DMS114 treated with DMSO at 0.1 percent for 48 hours (cell line): ENCODE results near the gene OCA2.

ENCODE experiments used
- DNase-seq: peaks from one replicate; lab custom pipeline; 2025; ENCODE audit not compliant: unreplicated experiment; lab: John Stamatoyannopoulos, UW

The OCA2 gene

GRCh38 chr15:28005004-28005527 lies 94.0 kb downstream of the OCA2 start:
- DNase-seq, result no peak

- no peak for DNase-seq
These were observed 94.7 kb downstream of the OCA2 start for GRCh38 chr15:28004143-28005003.

DNA sequence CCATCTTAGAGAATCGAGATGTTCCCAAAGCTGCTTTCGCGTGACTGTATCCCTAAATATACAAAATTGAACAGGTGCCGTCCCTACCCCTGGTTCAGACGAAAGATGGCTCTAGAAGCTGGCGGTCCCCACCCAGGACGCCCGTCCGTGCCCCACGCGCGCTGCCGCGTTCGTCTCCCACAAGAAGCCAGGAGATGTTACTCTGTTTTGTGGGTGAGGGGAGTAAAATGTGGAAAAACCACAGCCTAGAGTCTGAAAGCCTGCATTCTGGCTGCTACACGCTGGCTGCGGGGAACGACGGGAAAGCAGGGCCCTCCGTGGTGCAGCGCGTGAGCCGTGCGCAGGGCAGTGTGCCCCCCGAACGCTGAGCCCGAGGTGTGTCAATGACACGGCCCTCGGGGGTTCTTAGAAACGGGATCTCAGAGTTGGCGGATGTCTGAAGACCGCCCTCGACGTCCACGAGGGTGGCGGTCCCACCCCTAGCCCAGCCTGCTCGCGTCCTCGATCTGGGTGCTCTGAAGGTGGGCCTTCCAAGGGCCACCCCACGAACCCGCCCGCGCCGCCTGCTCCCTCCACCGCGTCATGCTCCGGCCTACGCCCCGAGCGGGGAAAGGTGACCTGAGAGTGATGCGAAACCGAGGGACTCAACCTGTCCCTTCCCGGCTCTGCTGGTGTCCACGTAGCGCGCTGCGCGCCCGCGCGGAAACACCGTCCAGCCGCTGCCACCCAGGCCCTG lies 95.6 kb downstream of the OCA2 start:
- DNase-seq, result no peak

DNA sequence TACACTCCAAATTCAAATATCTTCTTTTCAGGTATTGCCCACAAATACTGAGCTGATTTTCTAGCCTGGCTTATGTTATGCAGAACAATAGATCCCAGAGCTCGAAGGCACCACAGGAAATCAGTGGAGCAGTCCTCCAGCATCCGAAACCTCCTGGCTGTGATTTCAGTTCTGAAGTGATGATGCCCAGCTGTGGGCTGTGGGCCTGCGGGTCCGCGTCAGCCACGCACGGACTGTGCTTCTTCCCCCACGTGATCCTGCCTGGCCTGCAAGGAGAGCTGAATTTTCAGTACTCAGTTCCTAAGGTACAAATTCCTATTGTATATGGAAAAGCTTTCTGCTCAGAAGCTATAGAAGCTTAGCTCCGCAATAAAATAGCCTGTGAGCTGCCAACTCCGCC lies 96.2 kb downstream of the OCA2 start:
- DNase-seq, result no peak

GRCh38 chr15:28002136-28002861 lies 96.8 kb downstream of the OCA2 start:
- no peak for DNase-seq

- no peak for DNase-seq
These were observed 97.5 kb downstream of the OCA2 start for GRCh38 chr15:28001641-28002040.

GRCh38 chr15:27993996-27994780 lies 104.9 kb downstream of the OCA2 start:
- DNase-seq, result no peak

DNA sequence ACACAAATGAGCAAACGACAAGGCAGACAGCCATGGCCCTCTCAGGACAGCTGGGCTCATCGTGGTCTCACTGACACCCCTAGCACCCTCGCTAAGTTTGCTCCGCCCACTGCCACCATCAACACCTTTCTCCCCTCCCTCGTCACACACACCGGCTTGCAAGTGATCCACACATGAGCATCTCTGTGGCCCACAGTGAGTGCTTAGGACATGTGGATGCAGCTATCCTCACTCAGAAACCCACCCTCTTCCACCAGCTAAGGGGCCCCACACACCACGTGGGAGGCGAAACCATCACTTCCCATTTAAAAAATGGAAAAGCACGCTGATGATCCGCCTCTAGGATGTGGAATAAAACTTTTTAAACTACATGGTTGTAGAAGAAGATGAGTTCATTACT lies 105.6 kb downstream of the OCA2 start:
- no peak for DNase-seq

DNA sequence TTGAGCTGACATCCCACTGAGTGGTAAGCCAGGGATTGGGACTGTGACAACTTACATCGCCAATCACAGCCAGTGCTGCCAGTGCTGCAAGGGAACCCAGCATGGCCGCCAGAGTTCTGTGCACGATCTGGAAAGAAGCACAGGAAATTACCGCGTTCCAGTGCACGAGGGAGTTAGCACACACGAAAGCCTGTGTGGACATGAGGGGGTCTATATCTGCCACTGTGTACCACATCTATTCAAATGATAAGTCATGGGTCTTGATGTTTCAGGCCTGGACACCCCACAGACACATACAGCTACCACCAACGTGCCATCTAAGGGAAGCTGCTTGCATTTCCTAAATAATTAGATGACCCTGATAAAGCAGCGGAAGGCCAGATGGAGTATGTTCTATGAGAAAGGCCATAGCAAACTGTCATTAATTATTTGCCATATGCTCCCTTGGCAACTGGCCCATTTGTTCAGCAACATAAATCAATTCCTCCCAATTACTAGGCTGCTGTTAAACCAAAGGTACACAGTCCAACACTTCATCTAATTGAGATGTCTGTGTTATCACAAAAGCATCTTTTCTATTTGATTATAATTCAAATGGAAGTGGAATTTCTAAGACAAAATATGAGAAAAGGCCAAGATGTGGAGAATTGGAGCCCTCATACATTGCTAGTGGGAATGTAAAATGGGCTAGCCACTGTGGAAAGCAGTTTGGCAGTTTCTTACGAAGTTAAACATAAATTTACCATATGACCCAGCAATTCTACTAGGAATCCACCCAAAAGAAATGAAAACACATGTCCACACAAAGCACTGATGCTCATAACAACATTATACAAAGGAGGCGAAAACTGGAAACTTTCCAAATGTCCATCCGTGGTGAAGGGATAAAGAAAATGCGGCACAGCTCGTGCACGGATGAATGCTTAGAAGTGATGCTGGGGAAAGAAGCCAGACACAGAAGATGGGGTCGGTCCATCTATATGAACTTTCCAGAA lies 108.3 kb downstream of the OCA2 start:
- no peak for DNase-seq

- DNase-seq, result no peak
These were observed 109.3 kb downstream of the OCA2 start for GRCh38 chr15:27989838-27990237.

DNA sequence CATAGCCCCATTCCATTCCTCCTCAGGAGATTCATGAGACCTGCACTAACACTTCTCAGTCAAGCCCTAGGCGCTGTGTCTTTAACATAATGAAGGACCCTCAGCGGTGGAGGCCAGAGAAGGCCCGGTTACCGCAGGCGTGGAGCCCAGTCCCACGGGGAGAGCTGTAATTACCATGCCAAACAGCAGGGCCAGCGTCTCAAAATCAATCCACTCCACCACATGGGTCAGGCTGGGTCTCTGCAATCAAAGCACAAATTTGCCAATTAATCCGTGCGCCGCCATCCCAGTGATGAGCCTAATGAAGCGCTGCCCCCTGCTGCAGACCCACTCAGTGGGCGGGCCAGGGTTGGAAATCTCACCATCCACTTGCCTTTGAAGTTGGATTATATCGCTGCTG lies 109.7 kb downstream of the OCA2 start:
- DNase-seq, result no peak

DNA sequence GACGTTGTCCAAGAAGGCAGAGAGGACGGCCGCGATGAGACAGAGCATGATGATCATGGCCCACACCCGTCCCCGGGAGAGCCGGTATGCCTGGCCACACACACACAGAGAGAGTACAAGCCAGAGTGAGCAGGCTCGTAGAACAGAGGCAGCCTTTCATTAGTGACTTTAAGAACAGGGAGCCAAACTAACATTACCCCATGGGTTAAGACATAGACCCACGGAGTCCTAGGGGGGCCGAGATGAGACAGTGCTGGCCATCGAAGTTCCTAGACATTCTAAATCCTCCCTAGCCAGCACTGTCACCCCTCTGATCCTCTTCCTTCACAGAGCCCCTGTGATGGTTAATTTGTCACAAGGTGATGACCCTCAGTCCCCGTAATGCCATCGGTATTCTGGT lies 114.0 kb downstream of the OCA2 start:
- DNase-seq, result no peak

GRCh38 chr15:27983496-27983895 lies 115.6 kb downstream of the OCA2 start:
- no peak for DNase-seq

DNA sequence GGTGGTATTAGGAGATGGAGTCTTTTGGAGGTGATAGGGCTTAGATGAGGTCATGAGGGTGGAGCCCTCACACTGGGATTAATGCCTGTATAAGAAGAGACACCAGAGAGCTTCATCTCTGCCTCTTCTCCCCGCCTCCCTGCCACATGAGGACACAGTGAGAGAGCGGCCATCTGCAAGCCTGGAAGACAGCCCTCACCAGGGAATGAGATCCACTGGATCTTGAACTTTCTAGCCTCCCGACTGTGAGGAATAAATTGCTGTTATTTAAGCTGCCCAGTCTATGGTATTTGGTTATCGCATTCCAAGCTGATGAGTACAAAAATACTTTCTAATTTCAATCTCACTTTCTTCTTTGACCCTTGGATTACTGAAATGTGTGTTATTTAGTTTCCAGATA lies 121.4 kb downstream of the OCA2 start:
- no peak for DNase-seq

GRCh38 chr15:27973886-27974285 lies 125.2 kb downstream of the OCA2 start:
- no peak for DNase-seq

DNA sequence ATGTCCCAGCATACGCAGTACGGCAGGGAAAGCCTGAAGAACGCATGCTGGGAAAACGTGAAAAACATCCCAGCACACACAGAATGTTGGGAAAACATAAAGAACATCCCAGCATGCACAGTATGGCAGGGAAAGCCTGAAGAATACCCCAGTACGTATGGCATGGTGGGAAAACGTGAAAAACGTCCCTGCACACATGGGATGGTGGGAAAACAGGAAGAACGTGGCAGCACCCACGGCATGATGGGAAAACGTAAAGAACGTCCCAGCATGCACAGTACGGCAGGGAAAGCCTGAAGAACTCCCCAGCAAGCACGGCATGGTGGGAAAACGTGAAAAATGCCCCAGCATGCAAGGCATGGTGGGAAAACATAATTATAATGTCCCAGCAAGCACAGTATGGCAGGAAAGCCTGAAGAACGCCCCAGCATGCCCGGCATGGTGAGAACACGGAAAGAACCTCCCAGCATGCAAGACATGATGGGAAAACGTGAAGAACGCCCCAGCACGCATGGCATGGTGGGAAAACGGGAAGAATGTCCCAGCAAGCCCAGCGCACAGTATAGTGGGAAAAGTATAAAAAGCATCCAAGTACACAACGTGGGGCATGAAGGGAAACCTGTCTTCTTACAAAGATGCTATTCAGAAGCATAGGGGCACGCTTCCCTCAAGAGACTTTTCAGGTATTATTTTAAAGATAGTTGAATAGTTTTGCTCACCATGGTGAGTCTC lies 128.3 kb downstream of the OCA2 start:
- DNase-seq, result no peak

DNA sequence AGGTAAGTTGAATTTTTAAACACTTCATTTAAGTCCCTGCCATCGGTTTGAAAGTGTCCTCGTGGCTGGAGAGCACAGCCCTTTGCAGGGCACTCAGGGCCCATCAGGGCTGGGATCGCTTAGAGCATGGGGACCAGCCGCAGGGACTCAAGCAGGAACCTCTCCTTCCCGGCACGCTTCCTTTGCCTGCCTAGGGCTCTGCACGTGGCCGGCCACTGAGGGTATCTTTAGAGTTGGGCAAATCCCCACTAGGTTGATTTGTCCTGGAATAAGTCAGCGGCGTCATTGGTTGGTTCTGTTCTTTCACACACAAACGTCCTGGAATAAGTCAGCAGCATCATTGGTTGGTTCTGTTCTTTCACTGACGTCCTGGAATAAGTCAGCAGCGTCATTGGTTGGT lies 131.6 kb downstream of the OCA2 start:
- no peak for DNase-seq

DNA sequence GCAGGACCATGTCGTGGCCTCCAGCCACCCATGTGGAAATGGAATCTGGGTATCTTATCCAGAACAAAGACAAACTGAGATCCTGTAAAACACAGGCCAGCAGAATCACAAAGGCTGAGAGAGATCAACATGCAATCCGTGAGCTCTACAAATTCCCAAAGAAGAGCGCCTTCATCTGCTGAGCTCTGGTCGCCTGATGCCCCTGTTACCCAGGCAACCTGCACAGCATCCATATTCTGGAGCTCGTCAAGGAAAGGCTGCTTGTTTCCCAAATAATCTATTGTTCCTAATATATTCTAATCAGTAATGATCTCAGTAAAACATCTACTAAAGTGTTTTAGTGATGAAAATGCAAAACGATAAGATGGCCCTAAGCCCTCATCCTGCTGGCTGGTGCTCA lies 133.6 kb downstream of the OCA2 start:
- DNase-seq, result no peak

GRCh38 chr15:27961801-27962200 lies 137.3 kb downstream of the OCA2 start:
- no peak for DNase-seq
